Activated CD4-positive, alpha-beta T cell treated with anti-CD3 and anti-CD28 coated beads, Interleukin-10, Interleukin-2, amounts not matched to agents 100 ng/mL and 50 ng/mL, durations not matched to agents 16 hours and 8 hours (primary cell): ENCODE results near the gene ITGB1BP2.
"Not testable (repeated sequence)": the region's sequence is repeated elsewhere in the genome, so short reads cannot be mapped to it uniquely, and the experiment has no call there.

Experiments
- DNase-seq: peaks from one replicate; pipeline ENCODE4 v3.0.0-alpha.2; 2020

Gene ITGB1BP2

DNA sequence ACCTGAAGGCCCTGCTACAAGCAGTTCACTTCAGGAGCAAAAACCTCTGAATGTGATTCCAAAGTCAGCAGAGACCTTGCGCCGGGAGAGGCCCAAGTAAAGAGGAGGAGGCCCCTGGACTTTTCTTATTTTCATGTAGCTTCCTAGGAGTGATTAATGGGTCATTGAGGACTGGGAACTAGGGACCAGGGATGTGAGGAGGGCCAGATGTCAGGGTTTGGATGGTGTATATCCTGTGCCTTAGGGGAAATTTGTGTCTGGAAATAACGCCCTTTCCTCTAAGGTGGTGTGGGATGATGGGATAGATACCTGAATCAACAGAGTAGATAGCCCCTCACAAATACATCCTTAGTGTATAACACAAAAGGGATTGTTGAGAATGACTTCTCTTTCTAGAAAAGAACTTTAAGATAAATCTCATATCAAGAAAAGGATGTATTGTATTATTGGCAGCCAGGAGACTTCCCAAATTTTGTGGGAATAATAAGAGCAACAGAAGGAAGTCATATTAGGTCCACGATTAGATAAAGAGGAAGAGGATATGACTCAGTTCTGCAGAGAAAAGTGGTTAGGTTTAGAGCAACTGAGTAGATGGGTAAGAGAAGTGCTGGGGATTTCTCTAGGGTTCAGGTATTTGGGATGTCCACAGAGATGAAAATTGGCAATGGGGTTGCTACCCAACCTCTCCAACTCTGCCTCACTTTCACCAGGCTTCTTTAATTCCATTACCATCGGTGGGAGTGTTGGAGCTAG is 1.1 kb downstream of the ITGB1BP2 start:
- no peak for DNase-seq

- no peak for DNase-seq
These were observed 3.0 kb downstream of the ITGB1BP2 start for GRCh38 chrX:71304561-71304960.

DNA sequence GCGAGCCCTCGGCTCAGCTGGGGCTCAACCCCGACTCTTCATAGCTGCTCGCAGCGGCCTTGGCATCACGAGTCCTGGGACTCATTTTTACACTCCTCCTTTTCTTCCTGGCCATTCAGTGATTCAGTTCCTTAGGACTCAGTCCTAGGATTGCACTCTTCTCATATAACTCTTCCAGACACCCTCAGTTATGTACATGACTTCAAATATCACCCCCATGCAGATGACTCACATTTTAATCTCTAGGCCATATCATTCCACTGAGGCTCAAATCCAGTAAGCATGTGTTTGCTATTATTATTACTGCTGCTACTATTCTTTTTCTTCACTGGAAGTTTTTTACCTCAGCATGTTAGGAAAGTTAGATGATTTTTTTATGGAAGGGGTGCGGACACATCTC is 14.4 kb downstream of the ITGB1BP2 start:
- no peak for DNase-seq

DNA sequence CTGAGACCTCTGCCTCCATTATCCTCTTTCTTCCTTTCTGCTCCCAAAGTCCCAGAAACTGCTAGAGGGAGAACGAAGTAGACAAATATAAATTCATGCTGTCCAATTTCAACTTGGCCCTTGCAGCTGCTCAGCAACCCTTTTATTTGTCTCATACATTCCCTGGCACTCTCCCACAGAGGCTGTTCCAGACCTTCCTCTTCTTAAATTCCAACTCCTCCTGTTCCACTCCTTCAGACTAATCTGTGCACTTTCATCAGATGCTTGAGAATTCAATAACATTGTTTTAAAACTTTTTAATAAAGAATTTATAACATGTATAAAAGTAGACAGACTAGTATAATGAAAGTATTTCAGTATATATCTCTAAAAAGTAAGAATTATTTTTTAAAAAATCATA is 15.4 kb downstream of the ITGB1BP2 start:
- not testable (repeated sequence) for DNase-seq

- DNase-seq: no peak
These were observed 18.6 kb downstream of the ITGB1BP2 start for GRCh38 chrX:71320126-71320525.

GRCh38 chrX:71321731-71322130 is 20.2 kb downstream of the ITGB1BP2 start:
- DNase-seq: no peak

DNA sequence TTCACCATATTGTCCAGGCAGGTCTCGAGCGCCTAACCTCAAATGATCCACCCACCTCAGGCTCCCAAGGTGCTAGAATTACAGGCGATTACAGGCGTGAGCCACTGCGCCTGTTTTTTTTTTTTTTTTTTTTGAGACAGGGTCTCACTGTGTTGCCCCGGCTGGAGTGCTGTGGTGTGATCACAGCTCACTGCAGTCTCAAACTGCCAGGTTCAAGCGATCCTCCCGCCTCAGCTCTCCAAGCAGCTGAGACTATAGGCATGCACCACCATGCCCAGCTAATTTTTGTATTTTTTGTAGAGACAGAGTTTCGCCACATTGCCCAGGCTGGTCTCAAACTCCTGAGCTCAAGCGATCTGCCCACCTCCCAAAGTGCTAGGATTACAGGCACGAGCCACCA is 22.9 kb downstream of the ITGB1BP2 start:
- not testable (repeated sequence) for DNase-seq

DNA sequence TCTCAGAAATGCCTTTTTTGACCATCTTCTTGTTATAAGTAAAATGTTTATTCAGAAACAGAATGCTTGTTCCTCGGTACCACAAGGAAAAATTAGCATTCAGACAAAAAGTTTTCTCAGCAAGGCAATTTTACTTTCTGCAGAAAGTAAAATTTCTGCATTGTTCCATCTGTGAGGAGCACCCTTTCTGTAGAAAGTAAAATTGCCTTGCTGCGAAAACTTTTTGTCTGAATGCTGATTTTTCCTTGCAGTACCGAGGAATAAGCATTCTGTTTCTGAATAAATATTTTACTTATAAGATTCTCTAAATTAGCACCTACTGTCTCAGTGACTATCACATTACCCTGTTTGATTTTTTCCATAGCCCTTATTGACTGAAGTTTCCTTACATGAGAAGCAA is 24.8 kb downstream of the ITGB1BP2 start:
- no peak for DNase-seq

DNA sequence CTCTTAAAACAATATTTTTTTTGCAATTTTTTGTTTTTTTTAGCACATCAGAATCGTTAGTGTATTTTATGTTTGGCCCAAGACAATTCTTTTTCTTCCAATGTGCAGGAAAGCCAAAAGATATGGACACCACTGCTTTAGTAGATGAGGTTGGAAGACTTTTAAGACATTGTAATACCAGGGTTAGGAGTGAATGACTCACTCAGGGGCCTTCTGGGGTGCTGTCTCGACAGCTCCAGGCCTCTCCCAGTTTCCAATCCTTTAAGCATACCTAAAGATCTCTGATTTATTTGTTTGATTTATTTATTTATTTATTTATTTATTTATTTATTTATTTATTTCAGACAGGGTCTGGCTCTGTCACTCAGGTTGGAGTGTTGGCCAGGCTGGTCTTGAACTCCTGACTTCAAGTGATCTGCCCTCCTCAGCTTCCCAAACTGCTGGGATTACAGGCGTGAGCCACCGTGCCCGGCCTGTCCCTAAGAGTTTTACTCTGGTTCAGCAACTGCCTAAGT is 47.7 kb downstream of the ITGB1BP2 start:
- not testable (repeated sequence) for DNase-seq

GRCh38 chrX:71349867-71350266 is 48.3 kb downstream of the ITGB1BP2 start:
- DNase-seq: not testable (repeated sequence)

DNA sequence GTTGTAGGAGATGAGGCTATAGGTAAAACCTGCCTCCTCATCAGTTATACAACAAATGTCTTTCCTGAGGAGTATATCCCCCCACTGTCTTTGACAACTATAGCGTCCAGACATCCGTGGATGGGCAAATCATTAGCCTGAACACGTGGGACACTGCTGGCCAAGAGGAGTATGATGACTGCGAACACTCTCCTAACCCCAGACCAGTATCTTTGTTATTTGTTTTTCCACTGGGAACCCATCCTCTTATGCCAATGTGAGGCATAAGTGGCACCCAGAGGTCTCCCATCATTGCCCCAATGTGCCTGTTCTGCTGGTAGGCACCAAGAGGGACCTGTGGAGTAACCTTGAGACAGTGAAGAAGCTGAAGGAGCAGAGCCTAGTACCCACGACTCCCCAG is 50.9 kb downstream of the ITGB1BP2 start:
- not testable (repeated sequence) for DNase-seq
